HG03025 (cell line): Measurements from ENCODE around the gene TMEM63C.

Source experiments
- ATAC-seq: cut with Tn5 transposase; IDR thresholded peaks from one replicate; pipeline ENCODE4 v1.9.1; 2021; ENCODE audit warnings: mild to moderate bottlenecking, moderate library complexity; ENCODE audit not compliant: unreplicated experiment, low FRiP score

The TMEM63C gene

DNA sequence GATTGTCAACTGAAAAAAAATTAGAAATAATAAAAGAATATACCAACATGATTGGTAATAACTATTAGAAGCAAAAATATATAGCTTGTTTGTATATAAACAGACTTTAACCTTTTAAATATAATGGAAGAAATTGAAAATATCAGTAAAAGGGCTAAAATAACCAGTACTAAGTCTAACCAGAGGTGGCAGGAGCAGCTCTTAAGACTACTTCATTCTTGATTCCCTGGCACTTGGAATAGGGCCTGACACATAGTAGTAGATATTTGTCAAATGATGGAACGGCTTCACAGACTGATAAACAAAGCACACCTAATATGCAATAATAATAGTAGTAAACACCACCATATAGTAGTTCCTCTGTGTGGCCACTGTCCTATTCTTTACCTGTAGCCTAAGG lies 9.4 kb downstream of the TMEM63C start:
- ATAC-seq = no peak

DNA sequence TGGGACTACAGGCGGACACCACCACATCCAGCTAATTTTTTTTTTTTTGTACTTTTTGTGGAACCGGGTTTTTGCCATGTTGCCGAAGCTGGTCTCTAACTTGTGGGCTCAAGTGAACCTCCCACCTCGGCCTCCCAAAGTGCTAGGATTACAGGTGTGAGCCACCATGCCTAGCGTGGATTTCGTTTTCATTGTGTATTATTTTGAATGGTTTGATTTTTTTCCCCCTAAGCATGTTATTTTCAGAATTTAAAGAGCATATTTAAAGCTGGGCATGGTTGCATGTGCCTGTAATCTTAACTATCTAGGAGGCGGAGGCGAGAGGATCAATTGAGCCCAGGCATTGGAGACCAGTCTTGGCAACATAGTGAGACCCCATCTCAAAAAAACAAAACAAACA lies 13.1 kb downstream of the TMEM63C start:
- ATAC-seq = no peak

DNA sequence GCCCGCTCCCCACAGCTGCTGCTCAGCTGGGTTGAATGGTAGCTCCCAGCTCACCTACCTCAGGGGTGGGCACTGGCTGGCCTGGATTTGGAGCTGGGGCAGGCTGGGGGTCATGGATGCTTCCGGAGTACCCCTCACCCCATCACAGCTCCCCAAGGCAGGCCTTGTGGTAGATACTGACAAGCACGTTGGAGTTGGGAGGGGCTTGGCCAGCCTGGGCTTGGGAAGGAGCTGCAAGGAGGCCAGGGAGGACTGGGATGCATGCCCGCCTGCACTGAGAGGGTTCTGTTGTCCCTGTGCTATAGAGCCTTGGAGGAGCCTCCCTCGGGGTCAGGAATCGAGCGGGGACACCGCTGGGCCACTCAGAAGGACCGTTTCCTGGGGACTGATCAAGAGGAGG lies 14.2 kb downstream of the TMEM63C start:
- ATAC-seq = no peak

DNA sequence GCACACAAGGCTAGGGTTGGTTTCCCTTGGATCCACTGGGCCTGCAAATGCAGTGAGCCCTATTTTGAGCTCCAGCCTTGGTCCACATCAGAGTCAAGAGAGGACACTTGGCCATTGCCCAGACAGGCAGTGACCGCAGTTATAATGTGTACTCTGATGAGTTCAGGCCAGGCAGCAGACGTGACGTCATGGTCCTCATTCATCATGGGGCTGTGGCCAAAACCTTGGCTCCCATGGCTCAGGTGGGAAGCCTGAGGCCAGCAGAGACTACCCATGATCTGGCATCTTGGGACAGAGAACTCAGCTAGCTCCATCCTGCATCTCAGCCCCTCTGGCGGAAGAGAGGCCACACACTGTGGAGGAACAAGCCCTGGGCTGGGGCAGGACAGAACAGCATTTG lies 16.4 kb downstream of the TMEM63C start:
- ATAC-seq = no peak

DNA sequence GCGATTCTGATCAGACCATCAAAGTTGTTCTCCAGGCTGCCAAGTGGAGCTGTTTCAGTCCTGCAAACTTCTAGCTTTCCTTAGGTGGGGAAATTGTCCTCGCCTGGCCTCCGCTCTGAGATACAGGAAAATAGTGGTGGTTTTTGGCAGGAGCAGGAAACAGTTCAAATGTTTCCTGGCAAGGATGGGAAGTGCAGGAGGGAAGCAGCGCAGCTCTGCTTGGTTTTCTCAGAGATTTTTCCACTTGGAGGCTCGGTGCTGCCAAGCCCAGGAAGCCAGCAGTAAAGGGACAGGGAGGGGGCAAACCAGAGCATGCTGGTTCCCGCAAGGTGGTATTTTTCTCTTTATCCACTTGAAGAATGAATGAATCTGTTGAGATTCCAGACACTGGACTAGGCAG lies 17.0 kb downstream of the TMEM63C start:
- ATAC-seq = no peak

DNA sequence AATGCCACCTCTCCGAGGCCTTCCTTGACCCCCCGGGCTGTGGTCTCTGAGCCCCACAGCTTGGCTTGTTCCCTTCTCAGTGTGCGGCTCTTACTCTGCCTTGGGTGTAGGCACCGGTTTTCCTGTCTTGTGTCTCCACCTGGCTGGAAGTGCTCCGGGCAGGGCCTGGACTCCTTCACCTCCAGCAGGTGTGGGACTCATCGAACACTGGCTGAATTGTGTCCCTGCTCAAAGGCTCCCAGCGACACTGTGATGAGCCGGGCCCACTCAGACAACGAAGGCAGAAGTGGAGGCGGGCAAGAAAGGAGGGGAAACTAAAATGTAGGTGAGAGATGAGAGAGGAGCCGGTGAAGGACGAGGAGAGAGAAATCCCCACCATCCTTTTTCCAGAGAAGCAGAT lies 18.0 kb downstream of the TMEM63C start:
- ATAC-seq = no peak

DNA sequence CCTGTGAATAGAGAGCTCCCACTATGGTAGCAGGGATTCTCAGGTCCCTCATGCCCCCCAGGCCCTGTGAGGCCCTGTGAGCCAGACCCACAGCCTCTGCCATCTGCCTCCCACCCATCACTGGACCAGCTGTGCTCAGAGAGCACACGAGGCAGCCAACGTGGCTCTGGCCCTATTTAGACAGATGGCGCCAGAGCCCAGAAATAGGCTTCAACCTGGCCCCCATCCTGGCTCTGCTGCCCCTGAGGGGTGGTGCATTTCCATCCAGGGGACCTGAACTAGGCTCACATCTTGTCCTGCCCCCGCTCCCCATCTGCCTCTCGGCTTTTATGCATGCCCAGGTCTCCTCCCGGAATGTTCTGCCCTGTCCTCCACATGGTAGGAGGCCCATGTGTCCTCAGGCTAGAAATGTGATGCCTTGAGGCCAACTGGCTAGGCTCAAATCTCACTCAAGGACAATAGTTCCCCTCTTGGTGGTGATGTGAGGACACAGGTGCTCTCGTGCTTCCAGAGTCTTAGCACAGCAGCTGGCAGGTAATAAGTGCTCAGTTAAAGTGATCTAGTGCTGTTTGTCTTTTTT lies 18.9 kb downstream of the TMEM63C start:
- ATAC-seq = no peak

DNA sequence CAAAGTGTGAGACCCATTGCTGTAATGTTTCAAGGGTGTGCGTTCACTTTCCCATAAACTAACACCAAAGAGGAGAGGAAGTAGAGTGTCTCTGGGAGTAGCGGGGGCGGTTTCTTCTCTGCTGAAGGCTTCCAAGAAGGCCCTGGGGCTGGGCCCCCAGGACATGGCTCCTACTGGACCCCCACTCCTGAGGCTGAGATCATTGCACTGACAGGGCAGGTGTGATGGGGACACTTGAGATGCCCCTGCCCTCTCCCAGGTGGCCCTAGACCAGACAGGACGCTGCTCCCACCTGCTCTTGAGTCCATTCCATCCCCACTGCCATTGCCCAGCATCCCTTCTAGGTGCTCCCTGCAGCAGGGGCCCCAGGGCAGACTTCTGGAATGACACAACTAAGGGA lies 20.1 kb downstream of the TMEM63C start:
- no peak for ATAC-seq

DNA sequence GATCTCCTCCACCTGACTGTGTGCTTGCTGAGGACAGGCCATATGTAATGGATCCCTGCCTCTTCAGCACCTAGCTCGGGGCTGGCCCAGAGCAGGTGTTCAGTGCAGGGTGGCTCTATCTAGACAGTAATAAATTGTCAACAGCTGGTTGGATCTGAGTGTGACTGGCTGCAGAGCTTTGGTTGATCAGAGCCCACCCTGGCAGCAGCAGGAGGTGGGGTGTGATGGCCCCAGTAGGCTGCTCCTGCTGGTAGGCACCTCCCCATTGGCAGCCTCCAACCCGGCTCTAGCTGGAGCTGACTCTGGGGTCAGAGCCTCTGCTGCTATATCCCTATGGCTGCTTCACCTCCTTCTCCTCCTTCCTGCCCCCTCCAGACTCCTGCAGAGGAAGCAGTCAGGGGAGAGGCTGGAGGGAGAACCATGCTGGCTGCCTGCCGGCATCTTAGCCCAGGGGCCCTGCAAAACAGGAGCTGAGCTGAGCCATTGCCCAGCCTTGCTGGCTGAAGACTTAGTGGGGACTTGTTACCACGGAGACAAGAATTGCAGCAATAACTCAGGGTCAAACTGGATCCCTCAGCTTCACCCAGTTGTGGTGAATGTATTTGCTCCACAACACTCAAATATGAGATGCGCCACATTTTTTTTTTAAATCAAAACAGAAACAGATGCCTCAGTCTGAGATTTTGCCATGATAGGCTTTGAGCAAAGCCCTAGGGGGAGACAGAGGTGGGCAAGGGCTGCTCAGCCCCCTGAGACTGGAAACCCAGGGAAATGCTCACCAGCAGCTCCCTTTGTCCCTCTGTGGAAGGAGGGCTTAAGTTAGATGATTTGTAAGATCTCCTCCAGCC lies 22.2 kb downstream of the TMEM63C start:
- no peak for ATAC-seq

- ATAC-seq = no peak
Observed at GRCh38 chr14:77204459-77204771, 22.8 kb downstream of the TMEM63C start.

- ATAC-seq = no peak
Observed at GRCh38 chr14:77204907-77205306, 23.3 kb downstream of the TMEM63C start.

- no peak for ATAC-seq
Observed at GRCh38 chr14:77205566-77205965, 24.0 kb downstream of the TMEM63C start.

DNA sequence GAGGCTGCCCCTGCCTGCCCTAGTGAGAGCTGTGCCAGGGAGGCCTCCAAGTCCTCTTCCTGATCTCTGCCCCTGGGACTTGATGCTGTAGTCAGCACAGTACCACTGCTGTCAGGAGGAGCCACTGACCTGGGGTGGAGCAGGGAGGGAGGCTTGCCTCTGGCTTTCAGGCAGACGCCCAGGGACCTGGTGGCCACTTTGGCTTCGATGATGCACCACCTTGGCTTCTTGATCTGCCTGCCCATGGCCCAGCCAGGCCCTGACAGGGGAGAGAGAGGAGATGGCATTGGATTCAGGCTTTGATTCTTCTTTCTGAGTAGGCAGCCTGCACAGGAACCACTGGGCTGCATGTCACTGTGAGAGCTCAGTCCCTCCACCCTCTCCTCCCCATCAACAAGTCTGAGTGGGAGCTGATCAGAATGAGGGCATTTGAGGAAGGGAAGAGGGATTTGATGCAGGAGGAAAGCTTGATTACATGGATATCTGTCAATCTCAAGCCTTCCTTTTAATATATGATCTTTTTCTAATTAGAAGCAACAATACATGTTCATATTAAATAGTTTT lies 24.7 kb downstream of the TMEM63C start:
- ATAC-seq = no peak

- ATAC-seq = no peak
Observed at GRCh38 chr14:77206877-77207389, 25.3 kb downstream of the TMEM63C start.

DNA sequence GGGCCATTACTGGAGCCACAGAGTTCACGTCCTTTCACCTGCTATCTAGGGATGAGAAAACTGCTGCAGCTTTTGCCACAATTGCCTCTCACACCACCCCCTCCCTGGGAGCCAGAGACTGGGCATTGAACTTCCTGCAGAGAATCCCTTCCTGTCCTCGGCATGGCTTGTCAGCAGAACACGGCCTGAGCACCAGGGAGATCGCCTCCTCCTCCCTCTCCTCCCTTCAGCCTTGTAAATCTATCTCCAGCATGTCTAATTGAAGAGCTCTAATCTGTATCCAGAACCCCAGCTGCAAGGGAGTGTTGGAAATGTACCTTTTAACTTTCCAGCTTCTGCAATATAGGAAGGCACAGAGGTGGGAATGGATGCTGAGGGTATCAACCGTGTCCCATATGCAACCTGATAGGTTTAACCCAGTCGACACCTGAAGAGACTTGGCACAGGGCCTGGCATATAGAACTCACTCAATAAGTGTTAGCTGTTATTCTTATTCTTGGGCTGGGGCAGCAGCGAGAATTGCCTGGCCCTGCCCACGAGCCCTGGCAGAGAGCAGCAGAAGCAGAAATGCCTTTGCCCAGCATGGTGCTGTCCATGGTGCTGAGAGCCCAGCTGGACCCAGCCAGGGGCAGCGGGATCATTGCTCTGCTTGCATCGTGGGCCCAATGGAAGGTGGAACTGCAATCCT lies 26.8 kb downstream of the TMEM63C start:
- no peak for ATAC-seq

- no peak for ATAC-seq
Observed at GRCh38 chr14:77208979-77209318, 27.4 kb downstream of the TMEM63C start.

DNA sequence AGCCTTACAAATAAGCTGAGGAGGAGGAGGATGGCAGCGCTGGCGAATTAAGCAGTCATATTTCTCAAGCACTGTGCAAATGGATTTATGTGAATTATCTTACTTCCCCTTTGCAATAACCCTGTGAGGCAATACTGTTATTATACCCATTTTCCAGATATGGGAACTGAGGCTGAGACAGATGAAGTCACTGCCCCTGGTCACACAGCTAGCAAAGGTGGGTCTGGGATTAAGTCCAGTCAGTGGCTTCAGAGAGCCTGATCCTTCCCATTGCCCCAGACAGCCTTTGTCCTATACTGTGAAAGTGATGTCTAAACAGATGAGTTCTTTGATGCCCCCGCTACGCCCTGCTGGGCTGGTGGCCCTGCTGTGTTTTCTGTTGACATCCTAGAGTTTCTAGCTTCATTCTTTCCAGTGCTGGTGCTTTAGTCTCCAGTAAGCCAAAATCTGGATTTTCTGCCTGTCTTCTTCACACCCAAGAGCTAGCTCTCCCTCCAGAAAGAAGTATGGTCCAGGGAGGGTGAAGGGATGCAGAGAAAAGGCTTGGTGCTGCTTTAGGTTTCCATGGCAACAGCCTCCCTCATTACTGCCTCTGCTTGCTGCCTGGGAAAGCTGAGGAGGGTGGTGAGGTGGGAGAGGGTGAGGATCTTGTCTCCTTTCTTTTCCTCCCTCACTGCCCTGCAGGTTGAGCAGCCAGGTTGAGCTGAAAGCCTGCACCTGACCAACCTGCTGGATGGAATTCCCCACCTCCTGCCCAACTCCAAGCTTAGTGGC lies 30.7 kb downstream of the TMEM63C start:
- ATAC-seq = no peak

DNA sequence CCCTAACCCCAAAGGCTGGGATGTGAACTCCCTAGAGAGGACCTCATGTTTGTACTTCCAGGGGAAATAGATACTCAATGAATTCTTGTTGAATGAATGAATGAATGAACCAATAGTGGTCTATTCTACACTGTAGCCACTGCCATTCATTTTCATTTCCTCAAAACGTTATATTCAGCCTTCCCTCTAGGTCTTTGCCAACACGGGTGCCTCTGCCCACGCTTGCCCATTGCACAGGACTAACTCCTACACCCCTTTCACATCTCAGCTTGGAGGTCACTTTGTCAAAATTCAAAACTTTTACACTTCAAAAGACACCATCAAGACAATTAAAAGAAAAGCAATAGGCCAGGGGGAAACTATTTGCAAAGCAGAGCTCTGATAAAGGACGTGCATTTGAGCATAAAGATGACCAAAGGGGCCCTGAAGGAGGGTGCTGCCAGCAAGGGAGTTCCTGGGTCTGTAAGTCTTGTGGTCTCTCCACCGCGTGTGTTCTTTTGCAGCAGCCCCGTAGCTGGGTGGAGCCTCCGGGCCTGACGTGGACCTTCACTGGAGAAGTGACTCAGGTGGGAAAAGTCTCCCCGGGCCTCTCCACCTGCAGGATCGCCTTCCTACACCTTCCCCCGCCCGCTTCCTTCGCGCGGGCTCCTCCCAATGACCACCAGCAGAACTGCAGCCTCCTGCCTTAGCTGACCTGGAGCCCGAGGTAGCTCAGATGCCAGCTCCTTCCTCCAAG lies 31.5 kb downstream of the TMEM63C start:
- ATAC-seq = no peak

DNA sequence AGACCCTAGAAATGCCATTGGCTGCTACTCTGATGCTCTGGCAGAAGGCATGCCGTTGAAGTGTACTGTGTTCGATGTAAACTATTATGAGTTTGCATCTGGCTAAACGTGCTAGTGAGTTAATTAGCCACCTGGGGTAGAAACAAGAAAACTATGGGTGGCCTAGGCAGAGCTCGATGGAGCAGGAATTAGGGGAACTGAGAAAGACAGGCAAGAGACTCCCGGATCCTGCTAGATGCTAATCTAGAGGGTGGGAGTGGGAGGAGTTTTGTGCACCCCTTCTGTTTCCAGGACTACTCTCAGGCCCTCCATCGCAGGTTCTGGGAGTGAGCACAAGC lies 32.0 kb downstream of the TMEM63C start:
- ATAC-seq = no peak

DNA sequence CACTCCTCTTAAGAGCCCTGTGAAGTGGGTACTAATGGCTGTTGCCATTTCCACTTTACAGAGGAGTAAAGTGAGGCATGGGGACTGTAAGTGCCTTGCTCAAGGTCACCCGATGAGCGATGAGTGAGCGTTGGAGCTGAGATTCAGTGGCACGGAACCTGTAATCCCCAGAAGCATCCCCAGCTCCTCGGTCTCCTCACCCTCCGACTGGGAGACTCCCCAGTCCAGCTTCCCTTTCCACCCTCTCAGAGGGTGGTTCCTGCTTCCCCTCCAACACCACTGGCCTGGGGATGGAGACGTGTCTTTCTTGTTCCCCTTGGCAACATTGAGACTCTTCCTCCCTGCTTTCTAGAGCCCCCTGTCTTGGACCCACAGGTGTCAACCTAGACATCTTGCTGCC lies 32.6 kb downstream of the TMEM63C start:
- no peak for ATAC-seq
